ENCODE measurements around the gene IGFL4.

GRCh38 chr19:46022061-46022430 lies 18.8 kb downstream of the IGFL4 start:
- TF ChIP-seq CTCF (IDR thresholded peaks at IDR 0.05) (no peak), POLR2A (IDR thresholded peaks at IDR 0.05) (no peak)

Measured in prostate gland (tissue), 2 donors.